HG02943 (cell line): ENCODE data around the gene TUSC2.

Experiments
- ATAC-seq: cut with Tn5 transposase; IDR thresholded peaks from one replicate; pipeline ENCODE4 v1.9.1; 2021; ENCODE audit warnings: mild to moderate bottlenecking, low read depth, moderate library complexity; ENCODE audit not compliant: unreplicated experiment

Gene TUSC2

DNA sequence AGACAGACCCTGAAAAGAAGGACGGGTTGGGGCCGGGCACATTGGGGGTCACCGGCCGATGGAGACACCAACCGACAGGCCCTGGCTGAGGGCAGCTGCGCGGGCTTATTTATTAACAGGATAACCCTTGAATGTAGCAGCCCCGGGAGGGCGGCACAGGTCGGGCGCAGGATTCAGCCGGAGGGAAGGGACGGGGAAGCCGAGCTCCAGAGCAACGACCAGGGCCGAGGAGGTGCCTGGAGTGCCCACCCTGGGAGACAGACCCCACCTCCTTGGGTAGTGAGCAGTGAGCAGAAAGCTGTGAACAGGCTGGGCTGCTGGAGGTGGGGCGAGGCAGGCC lies 51.3 kb downstream of the TUSC2 start:
- no peak for ATAC-seq

DNA sequence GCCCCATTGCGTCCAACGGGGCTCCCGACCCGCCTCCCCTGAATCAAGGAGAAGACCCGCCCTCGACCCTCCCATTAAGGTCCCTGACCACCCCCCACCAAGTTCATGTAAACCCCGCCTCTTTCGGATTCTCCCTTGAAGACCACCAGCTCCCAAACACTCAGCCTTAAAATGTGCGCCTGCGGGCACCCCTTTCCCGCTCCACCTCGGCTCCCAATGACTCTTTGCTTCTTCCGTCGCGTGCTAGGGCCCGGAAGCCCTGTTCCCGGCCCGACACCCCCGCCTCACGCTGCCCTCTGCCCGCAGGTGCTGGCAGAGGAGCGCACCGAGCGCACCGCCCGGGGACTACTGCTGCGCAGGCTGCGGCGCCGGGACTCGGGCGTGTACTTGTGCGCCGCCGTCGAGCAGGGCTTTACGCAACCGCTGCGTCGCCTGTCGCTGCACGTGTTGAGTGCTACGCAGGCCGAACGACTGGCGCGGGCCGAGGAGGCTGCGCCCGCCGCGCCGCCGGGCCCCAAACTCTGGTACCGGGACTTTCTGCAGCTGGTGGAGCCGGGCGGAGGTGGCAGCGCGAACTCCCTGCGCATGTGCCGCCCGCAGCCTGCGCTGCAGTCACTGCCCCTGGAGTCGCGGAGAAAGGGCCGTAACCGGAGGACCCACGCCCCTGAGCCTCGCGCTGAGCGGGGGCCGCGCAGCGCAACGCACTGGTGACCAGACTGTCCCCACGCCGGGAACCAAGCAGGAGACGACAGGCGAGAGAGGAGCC lies 51.8 kb downstream of the TUSC2 start:
- ATAC-seq: no peak

DNA sequence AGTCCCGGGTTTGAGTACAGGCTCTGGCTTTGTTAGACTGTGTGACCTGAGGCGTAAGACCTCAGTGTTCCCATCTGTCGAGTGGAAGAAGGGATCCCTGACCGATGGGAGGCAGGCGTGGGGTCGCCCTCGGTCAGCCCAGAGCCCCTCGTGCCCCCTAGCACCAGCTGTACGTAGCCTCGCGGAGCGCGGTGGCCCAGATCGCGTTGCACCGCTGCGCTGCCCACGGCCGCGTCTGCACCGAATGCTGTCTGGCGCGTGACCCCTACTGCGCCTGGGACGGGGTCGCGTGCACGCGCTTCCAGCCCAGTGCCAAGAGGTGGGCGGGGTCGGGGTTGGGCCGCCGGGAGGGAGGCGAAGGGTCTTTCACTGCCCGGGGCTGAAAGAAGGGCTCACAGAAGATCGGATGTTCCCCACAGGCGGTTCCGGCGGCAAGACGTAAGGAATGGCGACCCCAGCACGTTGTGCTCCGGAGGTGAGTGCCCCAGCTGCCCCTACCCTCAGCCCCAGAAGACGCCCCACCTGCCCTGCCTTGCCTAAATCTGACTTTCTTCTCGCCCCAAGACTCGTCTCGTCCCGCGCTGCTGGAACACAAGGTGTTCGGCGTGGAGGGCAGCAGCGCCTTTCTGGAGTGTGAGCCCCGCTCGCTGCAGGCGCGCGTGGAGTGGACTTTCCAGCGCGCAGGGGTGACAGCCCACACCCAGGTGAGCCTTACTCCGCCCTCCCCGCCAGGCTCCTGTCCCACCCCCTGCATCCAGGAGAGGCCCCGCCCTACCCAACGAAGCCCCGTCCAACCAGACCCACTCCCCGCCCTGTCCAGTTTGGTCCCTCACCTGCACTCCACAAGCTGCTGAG lies 52.7 kb downstream of the TUSC2 start:
- no peak for ATAC-seq
